GM08714 (cell line): ENCODE measurements around the gene NUP42.
"Not testable (repeated sequence)": the region's sequence is repeated elsewhere in the genome, so short reads cannot be mapped to it uniquely, and the experiment has no call there.

Experiments used
- H3K4me3 ChIP-seq: fragments of 200-500 bp; sonication (Bioruptor generic); 2 replicates; pipeline ENCODE4 v1.5.1; 2014; ENCODE audit warnings: mild to moderate bottlenecking, low read length, inconsistent platforms
- ZNF274 ChIP-seq: IDR thresholded peaks from 2 replicates; pipeline ENCODE4 v1.6.1; 2012; ENCODE audit warnings: mild to moderate bottlenecking, low read depth, low read length

Gene NUP42

GRCh38 chr7:23184291-23184690 lies 2.4 kb downstream of the NUP42 start:
- H3K4me3 ChIP-seq, result no peak overlapping the region; the same call in 1 of the 2 replicates
- TF ChIP-seq ZNF274, result no peak

- H3K4me3 ChIP-seq, result no peak overlapping the region
- TF ChIP-seq ZNF274, result no peak
Observed at GRCh38 chr7:23184709-23185359, 3.0 kb downstream of the NUP42 start.

- H3K4me3 ChIP-seq, result no peak overlapping the region
- no peak for TF ChIP-seq ZNF274
Observed at GRCh38 chr7:23185980-23186379, 4.1 kb downstream of the NUP42 start.

GRCh38 chr7:23191022-23191421 lies 9.2 kb downstream of the NUP42 start:
- no peak for TF ChIP-seq ZNF274
- H3K4me3 ChIP-seq, result no peak overlapping the region

GRCh38 chr7:23193650-23194227 lies 11.9 kb downstream of the NUP42 start:
- H3K4me3 ChIP-seq, result not testable (repeated sequence)

GRCh38 chr7:23196306-23196705 lies 14.5 kb downstream of the NUP42 start:
- TF ChIP-seq ZNF274, result no peak
- H3K4me3 ChIP-seq, result no peak overlapping the region

GRCh38 chr7:23197745-23198144 lies 15.9 kb downstream of the NUP42 start:
- H3K4me3 ChIP-seq, result not testable (repeated sequence)

- TF ChIP-seq ZNF274, result no peak
- H3K4me3 ChIP-seq, result no peak overlapping the region
Observed at GRCh38 chr7:23200331-23200730, 18.5 kb downstream of the NUP42 start.

- no peak overlapping the region for H3K4me3 ChIP-seq
- no peak for TF ChIP-seq ZNF274
Observed at GRCh38 chr7:23204241-23204640, 22.4 kb downstream of the NUP42 start.

GRCh38 chr7:23205577-23205908 lies 23.7 kb downstream of the NUP42 start:
- no peak for TF ChIP-seq ZNF274
- H3K4me3 ChIP-seq, result no peak overlapping the region; the same call in 1 of the 2 replicates

- TF ChIP-seq ZNF274, result no peak
- H3K4me3 ChIP-seq, result peak overlapping the region; percentile 18; the same call in 1 of the 2 replicates
Observed at GRCh38 chr7:23205909-23206767, 24.3 kb downstream of the NUP42 start.

- no peak overlapping the region for H3K4me3 ChIP-seq
- TF ChIP-seq ZNF274, result no peak
Observed at GRCh38 chr7:23207021-23207420, 25.2 kb downstream of the NUP42 start.

- TF ChIP-seq ZNF274, result no peak
- H3K4me3 ChIP-seq, result no peak overlapping the region
Observed at GRCh38 chr7:23207884-23208283, 26.0 kb downstream of the NUP42 start.

GRCh38 chr7:23208316-23208715 lies 26.5 kb downstream of the NUP42 start:
- no peak overlapping the region for H3K4me3 ChIP-seq
- TF ChIP-seq ZNF274, result no peak

- TF ChIP-seq ZNF274, result no peak
Observed at GRCh38 chr7:23210506-23210905, 28.7 kb downstream of the NUP42 start.

More at GRCh38 chr7:23210506-23210905, 28.7 kb downstream of the NUP42 start:
- no peak overlapping the region for H3K4me3 ChIP-seq
